BLaER1 (cell line): Measurements from ENCODE around the gene PCBP4.

ENCODE experiments used
- H3K27ac ChIP-seq: shearing (Covaris generic); formaldehyde crosslinking; 2 replicates; pipeline ENCODE4 v1.8.1; 2022
- H3K27me3 ChIP-seq: shearing (Covaris generic); formaldehyde crosslinking; 2 replicates; pipeline ENCODE4 v1.8.1; 2022
- H3K36me3 ChIP-seq: shearing (Covaris generic); formaldehyde crosslinking; 2 replicates; pipeline ENCODE4 v1.8.1; 2022
- H3K4me1 ChIP-seq: shearing (Covaris generic); formaldehyde crosslinking; 2 replicates; pipeline ENCODE4 v1.8.1; 2022
- H3K4me2 ChIP-seq: shearing (Covaris generic); formaldehyde crosslinking; 2 replicates; pipeline ENCODE4 v1.8.1; 2022
- H3K4me3 ChIP-seq: shearing (Covaris generic); formaldehyde crosslinking; 2 replicates; pipeline ENCODE4 v1.8.1; 2022
- H3K9ac ChIP-seq: shearing (Covaris generic); formaldehyde crosslinking; 2 replicates; pipeline ENCODE4 v1.8.1; 2022
- H3K9me3 ChIP-seq: shearing (Covaris generic); formaldehyde crosslinking; 2 replicates; pipeline ENCODE4 v1.8.1; 2022
- H4K20me1 ChIP-seq: shearing (Covaris generic); formaldehyde crosslinking; 2 replicates; pipeline ENCODE4 v1.8.1; 2022
- Cebpa-rat ChIP-seq: shearing (Covaris generic); IDR thresholded peaks from 2 replicates; pipeline ENCODE4 v1.8.1; 2022

Gene PCBP4

DNA sequence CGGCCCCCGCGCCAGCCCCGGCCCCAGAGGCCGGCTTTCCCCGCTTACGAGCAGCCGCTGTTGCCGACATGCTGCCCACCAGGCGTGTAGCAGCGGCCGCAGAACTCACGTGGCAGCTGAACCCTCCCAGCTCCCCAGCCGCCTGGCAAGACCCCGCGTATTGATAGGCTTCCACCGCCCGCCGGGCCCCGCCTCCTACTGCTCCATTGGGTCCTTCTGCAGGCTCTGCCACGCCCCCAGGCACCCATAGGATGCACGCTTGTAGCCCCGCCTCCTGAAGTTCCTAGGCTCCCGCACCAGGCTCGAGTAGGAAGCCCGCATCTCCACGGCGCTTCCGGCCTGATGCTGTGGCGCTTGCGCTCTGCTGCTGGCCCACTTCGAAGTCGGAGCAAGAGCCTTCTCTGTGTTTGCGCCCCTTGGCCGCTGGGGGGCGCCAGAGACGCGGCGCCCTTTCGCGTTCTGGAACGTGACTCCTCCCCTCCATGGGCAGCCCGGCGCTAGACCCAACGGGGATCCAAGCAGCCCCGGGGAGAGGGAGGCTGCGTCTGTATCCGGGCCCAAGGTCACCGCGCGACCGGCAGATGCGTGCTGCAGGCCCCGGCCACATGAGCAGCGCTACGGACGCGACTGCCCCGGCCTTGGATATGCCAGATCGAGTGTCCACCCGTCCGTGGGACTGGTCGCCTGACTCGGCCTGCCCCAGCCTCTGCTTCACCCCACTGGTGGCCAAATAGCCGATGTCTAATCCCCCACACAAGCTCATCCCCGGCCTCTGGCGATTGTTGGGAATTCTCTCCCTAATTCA, 25.3 kb downstream of the PCBP4 start, which contains the start of the genes PARP3 and RRP9:
PARP3 (plus strand) TSS at position 566 of the 805 bp plus-strand sequence. CDS start 993 bp downstream, outside the sequence.
RRP9 (minus strand) TSS at position 107 of the 805 bp plus-strand sequence; CDS start at position 70, 37 bp downstream.
- H3K36me3 ChIP-seq, result peaks cover 25% of the 10 kb centered on the region
- peak within 1 kb of the TSS; percentile 87 for H3K4me3 ChIP-seq
- no peaks in the 10 kb centered on the region for H3K27me3 ChIP-seq
- peak within 1 kb of the TSS; percentile 98 for H3K4me2 ChIP-seq
- no peak for TF ChIP-seq Cebpa-rat
- peak within 1 kb of the TSS; percentile 90 for H3K9ac ChIP-seq
- no peaks in the 10 kb centered on the region for H3K9me3 ChIP-seq
- peaks cover 55% of the 10 kb centered on the region for H3K4me1 ChIP-seq
- peak within 1 kb of the TSS; percentile 93 for H3K27ac ChIP-seq
- H4K20me1 ChIP-seq, result peaks cover 40% of the 10 kb centered on the region

DNA sequence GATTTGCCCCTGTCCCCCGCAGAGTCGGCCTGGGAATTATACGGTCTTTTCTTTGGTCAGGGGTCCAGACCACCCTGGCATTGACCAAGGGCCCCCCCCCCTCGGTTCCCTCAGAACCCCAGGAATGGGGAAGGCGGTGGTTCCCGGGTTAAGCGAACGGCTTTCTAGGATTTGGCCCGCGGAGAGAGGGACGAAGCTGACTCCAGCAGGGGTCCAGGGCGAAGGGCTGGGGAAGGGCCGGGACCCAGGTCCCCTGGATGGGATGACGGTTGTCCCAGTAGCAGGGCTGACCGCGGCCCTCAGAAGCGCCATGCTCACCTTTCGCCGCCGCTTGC, 25.8 kb downstream of the PCBP4 start:
- H3K27me3 ChIP-seq, result no peaks in the 10 kb centered on the region
- peaks cover 43% of the 10 kb centered on the region for H4K20me1 ChIP-seq
- peak overlapping the region; percentile 87 for H3K4me3 ChIP-seq
- H3K4me1 ChIP-seq, result peaks cover 55% of the 10 kb centered on the region
- H3K9me3 ChIP-seq, result no peaks in the 10 kb centered on the region
- peak overlapping the region; percentile 90 for H3K9ac ChIP-seq
- peak overlapping the region; percentile 77 for H3K4me2 ChIP-seq
- peaks cover 30% of the 10 kb centered on the region for H3K36me3 ChIP-seq
- peak overlapping the region; percentile 84 for H3K27ac ChIP-seq
- TF ChIP-seq Cebpa-rat, result no peak

DNA sequence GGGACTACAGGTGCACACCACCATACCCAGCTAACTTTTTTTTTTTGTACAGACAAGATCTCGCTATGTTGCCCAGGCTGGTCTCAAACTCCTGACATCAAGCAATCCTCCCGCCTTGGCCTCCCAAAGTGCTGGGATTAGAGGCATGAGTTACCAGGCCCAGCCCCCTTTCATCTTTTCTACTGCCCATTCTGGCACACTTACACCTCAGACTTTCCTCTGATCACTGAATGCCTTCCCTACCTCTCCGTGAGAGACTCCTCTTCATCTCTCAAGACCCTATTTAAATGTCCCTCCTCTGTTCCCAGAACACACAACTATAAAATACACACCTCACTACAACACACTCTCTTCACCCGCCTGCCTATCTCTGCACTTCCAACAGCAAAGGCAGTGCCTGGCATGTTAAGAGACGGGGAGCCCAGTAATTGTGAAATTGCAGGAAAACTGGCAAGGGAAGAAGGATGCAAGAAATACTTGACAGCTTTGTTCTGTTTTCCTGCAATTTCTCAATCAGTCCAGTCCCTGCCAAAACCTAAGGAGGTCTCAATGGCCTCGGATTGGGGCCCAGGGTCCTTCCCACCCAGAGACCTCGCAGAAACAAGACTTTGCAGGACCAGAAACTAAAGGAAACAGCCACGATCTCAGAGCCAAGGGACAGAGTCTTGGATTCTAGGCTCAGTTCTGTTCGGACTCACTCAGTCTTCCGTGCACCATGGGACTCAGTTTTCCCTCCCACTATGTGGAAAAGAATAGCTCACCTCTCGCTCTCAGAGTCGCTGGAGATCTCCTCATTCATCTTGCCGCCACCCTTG, 26.4 kb downstream of the PCBP4 start:
- Histone ChIP-seq H3K4me1 (peaks cover 55% of the 10 kb centered on the region), H3K4me2 (peak overlapping the region; percentile 77), H3K9me3 (no peaks in the 10 kb centered on the region), H3K36me3 (peaks cover 36% of the 10 kb centered on the region), H3K4me3 (peak overlapping the region; percentile 87), H4K20me1 (peaks cover 48% of the 10 kb centered on the region), H3K27me3 (no peaks in the 10 kb centered on the region), H3K9ac (peak overlapping the region; percentile 90), H3K27ac (peak overlapping the region; percentile 84)
- TF ChIP-seq Cebpa-rat, result no peak

DNA sequence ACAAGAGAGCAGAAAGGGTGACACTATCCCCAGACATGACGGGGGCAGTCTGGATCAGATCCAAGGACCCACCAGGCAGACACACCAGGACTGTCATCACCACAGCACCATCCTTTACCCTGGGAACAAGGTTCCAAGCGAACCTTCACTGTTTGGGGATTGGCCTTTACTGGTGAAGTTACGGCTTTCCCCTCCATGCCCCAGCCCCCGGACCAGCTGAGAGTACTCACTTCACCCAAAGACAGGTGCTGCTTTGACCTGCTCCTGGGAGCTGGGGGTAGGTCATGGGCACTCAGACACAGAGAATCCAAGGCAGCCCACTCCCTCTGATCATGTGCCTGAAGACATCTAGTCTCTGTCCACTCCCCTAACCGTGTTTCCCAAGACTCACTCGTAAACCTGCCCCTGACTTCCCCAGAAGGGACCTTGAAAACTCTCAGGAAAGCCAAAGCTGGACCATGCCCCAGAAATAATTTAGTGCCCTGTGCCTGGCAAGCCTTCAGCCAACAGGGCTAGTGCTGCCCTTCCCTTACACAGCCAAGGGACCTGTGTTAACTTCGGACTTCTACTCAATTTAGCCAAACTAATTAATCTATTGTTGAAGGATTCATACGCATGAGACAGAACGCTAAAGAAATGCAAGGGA, 28.4 kb downstream of the PCBP4 start:
- H3K9ac ChIP-seq, result peak overlapping the region; percentile 38; the same call in 1 of the 2 replicates
- TF ChIP-seq Cebpa-rat, result no peak
- H3K27ac ChIP-seq, result no peak overlapping the region
- no peaks in the 10 kb centered on the region for H3K9me3 ChIP-seq
- 0 out of 2 replicates have a peak overlapping the region, but pooled peaks have one; percentile 7 for H3K4me2 ChIP-seq
- H3K27me3 ChIP-seq, result no peaks in the 10 kb centered on the region
- peaks cover 60% of the 10 kb centered on the region for H4K20me1 ChIP-seq
- H3K36me3 ChIP-seq, result peaks cover 56% of the 10 kb centered on the region
- H3K4me3 ChIP-seq, result no peak overlapping the region
- peaks cover 48% of the 10 kb centered on the region for H3K4me1 ChIP-seq

DNA sequence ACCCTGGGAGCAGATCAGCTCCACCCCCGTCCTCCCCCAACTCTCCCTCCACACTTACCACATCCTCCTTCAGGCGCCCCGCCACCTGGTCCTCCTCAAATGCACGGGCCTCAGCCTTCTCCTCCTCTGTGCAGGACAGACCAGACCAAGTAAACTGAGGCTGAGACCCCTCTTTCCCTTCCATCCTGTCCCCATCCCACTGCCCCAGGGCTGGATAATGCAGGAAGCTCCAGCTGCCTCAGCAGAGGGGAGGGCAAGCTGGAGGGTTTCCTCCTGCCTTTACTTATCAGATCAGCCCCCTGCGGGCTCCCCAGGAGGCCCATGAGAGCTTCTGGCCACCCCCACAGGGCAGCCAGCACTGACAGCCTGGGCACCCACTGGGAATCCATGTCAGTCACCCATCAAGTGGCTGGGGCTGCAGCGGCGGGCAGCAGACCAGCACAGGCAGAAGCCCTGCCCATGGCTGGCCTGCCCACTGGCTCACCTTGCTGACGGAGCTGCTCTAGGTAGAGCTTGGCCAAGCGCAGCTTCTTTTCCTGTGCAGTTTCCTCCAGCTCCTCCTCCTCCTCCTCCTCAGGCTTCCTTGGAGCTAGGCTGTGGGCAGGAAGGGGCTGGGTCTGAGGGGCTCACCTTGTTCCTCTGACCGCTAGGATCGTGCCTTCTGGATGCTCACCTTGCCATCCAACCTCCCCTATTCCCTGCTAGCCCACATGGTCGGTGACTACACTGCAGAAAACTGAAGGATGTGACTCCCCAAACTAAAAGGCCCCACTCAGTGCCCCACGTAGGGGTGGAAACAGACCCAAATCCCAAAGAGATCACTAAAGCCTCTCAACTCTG, 29.4 kb downstream of the PCBP4 start:
- peaks cover 66% of the 10 kb centered on the region for H3K36me3 ChIP-seq
- no peak overlapping the region for H3K4me2 ChIP-seq

DNA sequence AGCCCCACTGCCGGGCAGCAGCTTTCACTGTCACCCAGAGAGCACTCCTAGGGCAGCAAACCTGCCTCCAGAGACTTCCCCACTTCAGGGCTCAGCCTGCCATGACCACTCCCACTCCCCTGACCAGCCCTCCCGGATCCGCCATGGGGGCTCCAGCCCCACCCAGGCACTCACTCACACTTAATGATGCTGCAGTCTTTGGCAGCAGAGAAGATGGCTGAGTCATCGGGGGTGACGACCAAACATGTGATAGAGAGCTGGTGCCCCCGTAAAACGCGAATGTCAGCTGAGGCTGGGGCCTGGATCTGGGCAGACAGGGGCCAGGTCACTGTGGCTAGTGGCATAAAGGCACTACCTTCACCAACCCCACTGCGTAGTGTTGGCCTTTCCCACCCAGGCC, 30.2 kb downstream of the PCBP4 start:
- Histone ChIP-seq H3K4me1 (peaks cover 30% of the 10 kb centered on the region), H4K20me1 (peaks cover 66% of the 10 kb centered on the region), H3K4me2 (no peak overlapping the region), H3K27ac (no peak overlapping the region), H3K9ac (no peak overlapping the region), H3K4me3 (no peak overlapping the region), H3K9me3 (no peaks in the 10 kb centered on the region), H3K27me3 (no peaks in the 10 kb centered on the region), H3K36me3 (peaks cover 72% of the 10 kb centered on the region)
- TF ChIP-seq Cebpa-rat, result no peak

More for the DNA sequence above, 29.4 kb downstream of the PCBP4 start:
- H4K20me1 ChIP-seq, result peaks cover 66% of the 10 kb centered on the region
- peaks cover 38% of the 10 kb centered on the region for H3K4me1 ChIP-seq
- no peaks in the 10 kb centered on the region for H3K27me3 ChIP-seq
- H3K4me3 ChIP-seq, result no peak overlapping the region
- H3K9ac ChIP-seq, result no peak overlapping the region
- no peak for TF ChIP-seq Cebpa-rat
- H3K9me3 ChIP-seq, result no peaks in the 10 kb centered on the region
- no peak overlapping the region for H3K27ac ChIP-seq

DNA sequence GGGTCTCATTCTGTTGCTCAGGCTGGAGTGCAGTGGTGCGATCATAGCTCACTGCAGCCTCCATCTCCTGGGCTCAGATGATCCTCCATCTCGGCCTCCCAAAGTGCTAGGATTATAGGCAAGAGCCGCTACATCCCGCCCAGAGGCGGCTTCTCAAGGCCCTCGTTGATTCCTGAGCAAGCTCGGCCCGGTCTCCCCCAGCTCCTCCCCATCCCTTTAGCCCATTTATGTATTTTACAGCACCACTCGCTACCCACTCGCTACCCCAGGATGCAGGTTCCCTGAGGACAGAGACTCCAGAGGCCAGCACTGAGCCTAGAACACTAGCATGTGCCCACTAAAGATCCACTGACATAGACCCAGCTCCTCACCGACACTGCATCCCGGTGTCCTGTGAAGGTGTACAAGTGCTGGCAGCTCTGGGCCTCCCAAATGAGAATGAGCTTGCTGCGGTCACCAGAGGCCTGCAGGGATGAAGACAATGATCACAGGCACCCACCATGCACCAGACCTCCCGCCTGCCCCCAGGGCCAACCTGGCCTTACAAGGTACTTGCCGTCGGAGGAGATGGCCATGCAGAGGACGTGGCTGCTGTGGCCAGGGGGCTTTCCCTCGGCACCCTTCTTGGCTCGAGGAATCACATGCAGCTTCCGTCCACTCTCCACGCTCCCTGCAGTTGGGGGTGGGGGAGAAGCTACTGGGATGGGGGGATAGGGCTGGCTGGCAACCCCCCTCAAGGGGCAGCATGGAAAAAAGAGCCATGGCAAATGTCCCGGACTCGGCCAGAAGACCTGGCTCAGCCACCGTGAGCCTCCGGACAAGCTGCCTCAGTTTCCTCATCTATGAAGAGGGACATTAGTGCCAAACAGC, 31.1 kb downstream of the PCBP4 start:
- no peak overlapping the region for H3K4me2 ChIP-seq
- no peak overlapping the region for H3K27ac ChIP-seq
- H3K36me3 ChIP-seq, result peaks cover 80% of the 10 kb centered on the region
- peaks cover 75% of the 10 kb centered on the region for H4K20me1 ChIP-seq
- H3K27me3 ChIP-seq, result no peaks in the 10 kb centered on the region
- H3K4me1 ChIP-seq, result peaks cover 28% of the 10 kb centered on the region
- no peak overlapping the region for H3K9ac ChIP-seq
- TF ChIP-seq Cebpa-rat, result no peak
- no peaks in the 10 kb centered on the region for H3K9me3 ChIP-seq
- no peak overlapping the region for H3K4me3 ChIP-seq
